NCI-H748 treated with DMSO at 0.1 percent for 48 hours (cell line): Measurements from ENCODE around the gene NKX2-3.

Experiments used
- DNase-seq: peaks from one replicate; lab custom pipeline; 2025; lab: John Stamatoyannopoulos, UW

Gene NKX2-3

DNA sequence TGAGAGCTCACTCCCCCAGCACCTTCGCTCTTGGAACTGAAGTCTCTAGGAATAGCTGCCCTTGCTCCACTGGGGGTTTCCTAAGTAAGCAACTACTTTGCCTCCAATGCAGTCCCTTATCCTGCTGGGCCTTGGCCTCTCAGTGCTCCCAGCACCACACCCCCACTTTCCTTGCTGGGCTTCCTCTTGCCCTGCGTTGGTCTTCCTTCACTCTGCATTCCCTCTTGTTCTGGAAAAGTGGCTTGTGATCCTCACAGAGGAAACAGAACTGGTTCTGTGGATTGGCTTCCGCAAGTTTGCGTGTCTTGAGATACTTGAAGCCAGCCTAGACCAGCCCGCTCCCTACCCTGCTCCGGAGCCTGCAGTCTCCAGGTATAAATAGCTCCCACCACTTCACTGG lies 6.4 kb downstream of the NKX2-3 start:
- DNase-seq = no peak

DNA sequence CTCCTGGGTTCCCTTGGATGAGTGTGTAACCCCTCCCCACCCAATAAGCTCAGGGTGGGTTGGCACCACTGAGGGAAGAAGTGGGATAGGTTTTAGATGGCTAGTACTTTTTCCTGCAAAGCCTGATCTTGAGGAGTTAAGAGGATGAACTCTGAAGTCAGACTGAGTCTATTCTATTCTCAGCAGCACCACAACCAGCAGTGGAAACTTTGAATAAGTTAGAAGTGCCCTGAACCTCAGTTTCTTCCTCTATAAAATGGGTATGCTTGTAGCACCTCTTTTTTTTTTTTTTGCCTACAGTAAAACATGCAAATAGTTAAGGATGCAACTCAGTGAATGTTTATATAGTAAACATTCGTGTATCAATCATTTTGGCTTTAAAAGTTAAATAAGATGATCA lies 7.1 kb downstream of the NKX2-3 start:
- no peak for DNase-seq

DNA sequence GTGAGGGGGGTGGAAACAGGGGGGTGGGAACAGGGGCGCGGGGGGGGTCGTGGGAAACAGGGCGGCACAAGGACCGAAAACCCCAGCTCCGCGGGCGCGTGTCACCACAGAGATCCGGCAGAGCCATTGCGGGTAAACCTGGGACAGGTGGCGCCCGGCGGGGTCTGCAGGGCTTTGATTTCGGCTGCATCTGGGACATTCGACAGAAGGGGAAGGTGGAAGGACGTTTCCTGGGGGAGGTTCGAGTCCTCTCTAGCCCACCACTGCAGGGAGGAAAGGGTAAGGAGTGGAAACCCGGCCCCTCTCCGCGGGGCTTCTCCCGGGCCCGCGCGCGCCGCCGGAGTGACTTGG lies 7.5 kb downstream of the NKX2-3 start:
- DNase-seq = no peak

DNA sequence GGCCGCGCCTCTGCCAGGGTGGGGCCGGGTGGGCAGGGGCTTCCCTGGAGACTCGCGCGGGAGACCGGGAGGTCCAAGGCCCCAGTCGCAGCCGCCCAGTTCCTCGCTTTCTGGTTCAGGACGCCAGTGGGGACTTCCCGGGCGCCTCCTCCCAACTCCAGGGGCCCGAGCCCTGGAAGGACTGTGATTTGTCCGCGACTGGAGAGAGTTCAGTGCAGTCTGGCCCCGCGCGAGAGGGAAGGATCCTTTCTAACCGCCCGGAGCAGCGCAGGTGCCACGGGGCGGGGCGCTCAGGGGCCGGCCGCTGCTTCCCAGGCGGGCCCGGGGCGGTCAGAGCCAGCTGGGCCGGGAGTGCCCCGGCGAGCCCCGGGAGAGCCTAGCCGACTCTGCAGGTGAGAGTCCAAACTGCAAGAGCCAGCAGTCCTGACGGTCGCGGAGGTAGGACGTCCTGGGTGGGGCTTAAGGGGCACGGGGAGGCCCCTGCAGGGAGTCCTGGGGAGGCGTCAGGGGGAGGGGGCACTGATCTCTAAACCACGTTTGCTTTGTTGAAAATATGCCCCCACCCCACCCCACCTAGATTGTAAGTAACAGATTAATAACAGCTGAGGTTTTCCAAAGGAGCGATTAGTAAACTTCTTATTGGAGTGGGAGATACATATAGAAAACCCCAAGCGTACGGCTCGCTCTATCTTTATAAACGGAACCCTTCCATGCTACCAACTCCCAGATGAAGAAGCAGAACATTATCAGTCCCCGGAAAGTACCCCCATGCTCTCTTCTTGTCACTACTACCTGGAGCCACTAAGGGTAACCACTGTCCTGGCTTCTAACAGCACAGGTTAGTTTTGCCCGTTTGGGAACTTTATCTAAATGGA lies 8.2 kb downstream of the NKX2-3 start:
- DNase-seq = no peak

DNA sequence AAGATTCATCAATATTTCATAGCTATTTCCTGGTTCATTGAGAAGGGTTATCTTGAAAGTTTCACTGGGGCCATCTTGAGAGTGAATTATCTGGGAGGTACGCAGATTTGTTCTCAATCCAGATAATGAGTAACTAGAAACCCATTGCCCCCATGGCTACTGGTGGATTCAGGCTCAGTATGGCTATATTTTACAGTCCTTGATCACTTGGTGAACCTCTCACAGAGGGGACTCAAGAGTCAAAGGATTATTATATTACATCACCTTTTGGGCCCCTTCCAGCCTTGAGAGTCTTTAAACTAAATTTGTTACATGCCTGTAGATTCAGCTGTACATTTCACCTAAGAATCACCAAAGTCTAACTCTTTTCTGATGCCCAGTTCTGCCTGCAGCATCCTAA lies 11.6 kb downstream of the NKX2-3 start:
- DNase-seq = no peak

DNA sequence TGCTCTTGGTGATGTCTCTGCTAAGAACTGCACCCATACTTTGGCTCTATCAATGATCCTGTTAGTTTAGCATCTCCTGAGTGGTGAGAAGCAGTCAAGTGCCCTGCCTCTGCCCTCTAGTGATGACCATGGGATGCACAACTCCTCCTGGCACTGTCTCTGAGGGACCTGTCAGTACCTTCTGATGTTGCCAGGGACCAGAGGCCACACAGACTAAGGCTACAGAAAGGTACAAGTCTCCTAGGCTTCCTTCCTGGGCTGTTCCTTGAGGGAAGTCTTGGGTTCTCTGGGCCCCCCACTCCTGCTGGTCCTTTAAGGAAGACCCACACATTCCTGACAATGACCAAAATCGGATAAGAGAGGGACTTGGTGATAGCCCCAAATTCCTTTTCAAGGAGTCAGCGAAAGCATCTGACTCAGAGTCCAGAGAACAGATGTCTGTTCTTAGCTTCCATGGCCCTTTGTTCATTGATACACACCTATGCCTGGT lies 15.3 kb downstream of the NKX2-3 start:
- DNase-seq = no peak

DNA sequence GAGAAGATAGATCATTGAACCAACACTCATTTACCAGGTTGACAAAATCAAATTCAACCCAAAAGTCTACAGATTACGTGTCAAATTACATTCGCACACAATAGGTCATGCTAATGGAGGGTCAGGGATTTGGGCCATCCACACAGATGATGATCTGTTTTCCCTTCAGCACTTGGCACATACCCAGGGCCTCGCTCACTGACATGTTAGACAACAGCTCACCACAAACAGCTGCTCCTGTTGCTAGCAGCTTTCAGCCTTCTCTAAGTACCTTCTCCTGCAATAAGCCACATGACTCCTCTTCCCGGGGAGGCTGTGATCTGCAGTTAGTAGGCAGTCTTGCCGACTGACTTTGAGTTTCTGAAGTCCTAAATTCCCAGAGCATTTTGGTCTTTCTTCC lies 18.4 kb downstream of the NKX2-3 start:
- peak; percentile 81 for DNase-seq

DNA sequence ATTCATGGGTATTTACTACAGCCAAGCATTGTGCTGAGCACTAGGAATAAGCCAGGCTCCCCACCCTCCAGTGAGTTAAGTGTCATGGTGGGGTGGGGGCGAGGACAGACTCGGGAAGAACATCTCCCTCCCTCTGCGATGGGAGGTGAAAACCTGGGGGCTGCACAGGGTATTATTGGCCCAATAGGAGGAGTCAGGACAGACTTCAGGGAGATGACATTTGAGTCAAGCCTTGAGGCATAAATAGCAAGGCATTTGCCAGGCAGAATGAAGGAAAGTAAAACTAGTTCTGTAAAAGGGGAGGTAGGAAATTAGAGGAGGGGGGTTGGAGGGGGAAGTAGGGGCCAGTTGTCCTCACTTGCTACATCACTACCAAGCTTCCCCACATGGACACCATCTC lies 18.9 kb downstream of the NKX2-3 start:
- DNase-seq = no peak

DNA sequence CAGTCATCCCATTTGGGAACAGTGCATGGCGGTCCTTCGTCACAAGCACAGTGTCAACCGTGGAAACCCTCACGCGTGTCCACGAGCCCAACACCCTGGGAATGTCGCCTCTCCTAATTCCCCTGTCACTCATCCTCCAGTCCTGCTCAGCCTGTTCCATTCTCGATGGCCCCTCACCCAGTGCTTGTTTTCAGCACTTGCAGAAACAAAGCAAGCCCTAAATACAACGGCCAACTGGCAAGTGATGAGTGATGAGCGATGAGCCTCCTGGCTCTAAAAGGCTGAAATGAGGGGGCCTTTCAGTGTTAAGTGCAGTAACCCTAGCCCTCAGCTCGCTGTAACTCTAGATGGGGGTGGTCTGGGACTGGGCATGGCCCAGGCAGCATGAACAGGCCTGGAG lies 22.6 kb downstream of the NKX2-3 start:
- DNase-seq = no peak

DNA sequence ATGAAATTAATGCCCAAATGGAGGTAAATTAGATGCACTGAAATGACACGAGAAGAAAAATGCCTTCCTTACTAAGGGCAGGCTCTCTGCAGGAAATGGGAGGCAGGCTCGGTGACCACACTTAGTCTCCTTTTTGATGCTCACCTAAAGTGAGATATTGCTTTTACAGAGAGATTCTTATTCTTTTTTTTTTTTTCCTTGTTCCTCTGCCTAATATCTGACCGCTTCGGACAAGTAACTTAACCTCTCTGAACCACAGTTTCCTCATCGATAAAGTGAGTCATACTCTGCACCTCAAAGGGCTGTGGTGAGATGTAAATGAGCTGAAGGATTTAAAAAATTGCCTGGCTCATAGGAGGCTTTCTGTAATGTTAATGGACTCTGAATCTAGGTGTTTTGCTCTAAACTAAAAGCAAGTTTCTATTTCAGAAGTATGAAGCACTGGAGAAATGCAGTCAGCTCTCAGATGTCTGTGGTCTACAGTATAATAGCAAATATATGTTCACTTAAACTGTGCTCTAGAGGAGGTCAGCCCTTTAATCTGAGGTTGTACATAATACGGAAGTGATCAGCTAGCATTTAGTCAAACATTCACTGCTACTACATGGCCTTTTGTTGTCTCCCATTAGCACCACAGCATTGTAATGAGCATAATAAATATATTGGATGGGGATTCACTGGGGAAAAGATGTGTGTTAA lies 23.2 kb downstream of the NKX2-3 start:
- no peak for DNase-seq

DNA sequence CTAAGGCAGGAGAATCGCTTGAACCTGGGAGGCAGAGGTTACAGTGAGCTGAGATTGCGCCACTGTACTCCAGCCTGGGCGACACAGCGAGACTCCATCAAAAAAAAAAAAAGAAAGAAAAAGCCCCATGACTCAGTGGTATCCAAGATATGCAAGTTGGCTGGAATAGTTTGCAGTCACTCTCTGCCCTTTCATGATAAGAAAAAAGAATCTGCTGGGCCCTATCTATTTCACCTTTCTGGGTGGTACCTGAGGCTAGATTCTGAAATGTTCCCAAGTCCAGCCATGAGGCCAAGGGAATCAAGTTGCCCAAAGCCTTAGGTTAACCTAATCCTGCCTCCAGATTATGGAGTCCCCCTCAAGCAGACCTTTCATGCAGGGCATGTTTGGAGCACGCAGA lies 24.3 kb downstream of the NKX2-3 start:
- no peak for DNase-seq

DNA sequence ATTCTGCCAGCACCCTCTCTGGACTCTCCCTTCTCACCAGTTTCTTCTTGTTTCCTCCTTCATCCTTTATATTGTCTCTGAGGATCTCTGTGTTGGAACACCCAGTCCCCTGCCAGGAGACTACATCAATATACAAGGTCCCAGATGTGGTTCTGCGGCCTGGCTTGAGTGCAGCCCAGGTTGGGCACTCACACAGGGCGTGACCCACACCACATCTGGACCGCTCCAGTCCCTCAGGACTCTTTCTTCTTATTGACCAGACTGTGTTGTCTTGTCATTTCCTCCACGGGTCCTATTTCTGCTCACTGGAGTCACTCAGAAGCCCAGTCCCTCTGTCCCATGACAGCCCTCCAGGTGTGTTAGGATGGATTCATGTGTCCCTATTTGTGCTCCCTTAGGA lies 26.0 kb downstream of the NKX2-3 start:
- no peak for DNase-seq

DNA sequence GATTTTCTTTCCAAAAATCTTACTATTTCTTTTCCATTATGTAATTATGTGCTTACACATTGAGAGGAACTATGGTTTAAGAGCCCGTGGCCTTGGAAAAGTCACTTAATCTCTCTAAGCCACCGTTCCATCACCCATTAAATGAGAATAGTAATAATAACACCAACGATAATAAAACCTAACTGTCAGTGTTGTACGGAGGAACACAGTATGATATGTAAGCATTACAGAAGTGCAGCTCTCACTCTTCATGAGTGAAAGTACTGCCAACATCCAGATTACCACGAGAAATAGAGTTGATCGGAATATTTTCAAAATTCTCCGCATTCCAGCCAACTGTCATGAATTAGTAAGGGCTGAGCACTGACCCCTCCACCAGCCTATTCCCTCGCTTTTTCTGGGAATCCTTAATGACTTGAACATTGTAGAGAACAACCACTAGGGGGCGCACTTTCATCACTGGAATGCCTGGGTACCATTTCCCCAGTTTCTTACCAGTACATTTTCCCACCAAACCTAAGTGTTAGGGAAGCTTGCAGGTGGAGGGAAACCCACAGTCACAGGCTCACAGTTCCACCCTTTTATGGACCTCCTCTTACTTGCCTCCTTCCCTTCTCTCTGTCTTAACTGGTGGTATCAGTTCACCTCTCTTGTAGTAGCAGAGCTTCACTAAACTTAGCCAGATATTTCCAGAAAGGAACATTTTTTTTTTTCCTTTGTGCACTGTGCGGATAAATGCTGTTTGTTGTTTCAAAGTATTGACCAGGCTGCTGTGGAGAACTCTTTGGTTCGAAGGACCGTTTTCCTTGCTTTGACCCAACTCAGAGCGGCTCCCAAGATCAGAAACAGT lies 27.8 kb downstream of the NKX2-3 start:
- DNase-seq = peak; percentile 55

DNA sequence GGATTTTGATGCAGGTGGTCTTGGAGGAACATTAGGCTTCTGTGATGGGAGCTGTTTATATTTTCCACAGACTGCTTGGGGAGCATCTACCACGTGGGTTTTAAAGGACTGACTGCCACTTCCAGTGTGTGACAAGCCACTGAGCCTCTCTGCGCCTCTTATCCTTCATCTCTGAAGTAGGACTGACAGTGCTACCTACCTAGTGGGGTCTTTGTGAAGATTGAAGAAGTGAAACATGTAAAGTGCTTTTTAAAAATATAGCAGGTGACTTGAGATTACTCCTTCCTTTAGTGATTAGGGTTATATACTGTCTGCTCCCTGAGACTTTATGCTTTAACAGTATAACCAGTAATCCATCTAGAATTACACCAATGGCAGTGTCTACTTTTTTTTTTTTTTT lies 29.9 kb downstream of the NKX2-3 start:
- no peak for DNase-seq

DNA sequence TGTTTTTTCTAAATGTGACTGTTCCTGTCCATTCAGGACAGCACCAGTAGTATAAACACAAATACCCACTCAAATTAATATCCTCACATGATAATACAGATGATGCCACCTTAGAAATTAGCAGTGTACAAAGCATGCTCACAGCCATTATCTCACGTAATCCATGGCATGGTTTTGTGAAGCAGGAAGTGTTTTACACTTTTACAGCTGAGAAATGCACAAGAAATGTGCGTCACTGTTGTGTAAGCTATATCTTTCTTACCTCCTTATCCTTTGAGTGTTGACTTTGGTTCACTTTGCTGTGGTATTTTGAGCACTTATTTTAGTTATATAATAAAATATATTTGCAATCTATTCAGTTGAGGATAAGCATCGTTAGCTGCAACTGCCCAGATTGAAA lies 31.6 kb downstream of the NKX2-3 start:
- no peak for DNase-seq

DNA sequence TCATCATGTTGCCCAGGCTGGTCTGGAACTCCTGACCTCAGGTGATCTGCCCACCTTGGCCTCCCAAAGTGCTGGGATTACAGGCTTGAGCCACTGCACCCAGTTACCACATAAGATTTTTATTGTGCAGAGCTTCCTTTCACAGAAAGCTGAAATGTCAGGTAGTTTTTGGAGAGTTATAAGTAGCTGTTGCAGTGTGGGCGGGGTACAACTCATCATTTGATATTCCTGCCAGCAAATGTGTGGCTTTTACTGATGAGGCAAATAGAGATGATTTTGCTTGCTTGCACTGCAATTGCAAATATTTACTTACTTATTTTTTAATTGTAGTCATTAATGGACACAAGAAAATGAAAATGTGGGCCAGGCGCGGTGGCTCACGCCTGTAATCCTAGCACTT lies 32.4 kb downstream of the NKX2-3 start:
- DNase-seq = no peak

DNA sequence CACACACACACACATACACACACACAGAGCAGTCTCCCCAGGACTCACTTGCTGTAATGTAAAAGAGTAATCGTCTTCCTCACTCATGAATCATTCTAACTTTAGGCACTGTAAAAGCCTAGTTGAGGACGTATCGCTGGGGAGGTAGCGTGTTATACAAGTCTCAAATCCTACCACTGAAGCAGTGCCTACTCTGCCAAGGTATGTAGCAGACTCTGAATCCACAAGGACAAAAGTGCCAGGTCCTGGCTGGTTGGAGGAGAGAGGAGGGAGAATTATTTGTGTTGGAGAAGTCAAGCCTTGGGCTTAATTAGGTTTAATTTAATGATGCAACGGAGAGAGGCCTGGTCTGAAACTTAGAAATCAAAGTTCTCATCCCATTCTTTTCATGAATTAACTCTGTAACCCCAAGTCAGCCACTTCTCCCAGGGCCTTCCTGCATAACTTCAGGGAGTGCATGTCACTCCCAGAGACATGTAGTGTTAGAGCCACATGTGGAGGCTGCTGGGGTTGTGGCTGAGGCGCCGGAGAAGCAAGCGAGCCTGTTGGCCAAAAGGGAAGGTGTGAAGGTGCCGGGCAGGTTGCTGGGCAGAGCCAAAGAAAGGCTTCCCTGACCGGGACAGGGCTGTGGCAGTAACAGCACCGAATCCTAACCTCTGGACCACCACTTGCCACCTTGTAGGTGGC lies 36.7 kb downstream of the NKX2-3 start:
- DNase-seq = no peak

DNA sequence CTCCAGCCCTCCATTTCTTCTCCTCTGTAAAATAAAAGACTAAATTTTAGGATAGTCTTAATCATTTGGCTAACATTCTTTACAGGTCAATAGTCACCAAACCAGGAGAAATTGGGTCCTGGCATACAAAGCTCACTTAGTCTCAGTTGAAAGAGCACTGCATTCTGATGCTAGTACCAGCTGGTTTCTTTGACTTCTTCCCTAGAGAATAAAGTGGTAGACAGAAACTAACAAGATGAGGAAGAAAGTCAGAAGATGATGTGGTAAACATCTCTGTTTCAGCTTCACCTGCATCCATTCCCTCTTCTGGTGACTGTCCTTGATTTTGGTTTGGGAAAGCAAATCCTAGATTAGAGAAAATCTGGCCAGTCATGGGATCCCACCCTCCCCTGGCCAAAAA lies 37.2 kb downstream of the NKX2-3 start:
- no peak for DNase-seq

DNA sequence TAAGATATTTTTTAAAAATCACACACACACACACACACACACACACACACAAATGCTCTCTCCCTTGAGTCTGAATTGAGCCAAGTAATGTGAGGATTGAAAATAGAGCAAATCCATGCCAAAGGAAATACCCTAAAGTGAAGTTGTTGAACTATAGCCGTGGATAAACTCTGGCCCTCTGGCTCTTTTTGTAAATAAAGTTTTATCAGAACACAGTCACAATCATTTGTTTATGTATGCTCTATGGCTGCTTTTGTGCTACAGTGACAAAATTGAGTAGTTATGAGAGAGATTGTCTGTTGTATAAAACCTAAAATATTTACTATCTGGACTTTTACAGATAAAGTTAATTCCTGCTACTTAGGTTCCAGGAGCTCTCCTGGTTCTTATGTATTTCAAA lies 39.1 kb downstream of the NKX2-3 start:
- no peak for DNase-seq

DNA sequence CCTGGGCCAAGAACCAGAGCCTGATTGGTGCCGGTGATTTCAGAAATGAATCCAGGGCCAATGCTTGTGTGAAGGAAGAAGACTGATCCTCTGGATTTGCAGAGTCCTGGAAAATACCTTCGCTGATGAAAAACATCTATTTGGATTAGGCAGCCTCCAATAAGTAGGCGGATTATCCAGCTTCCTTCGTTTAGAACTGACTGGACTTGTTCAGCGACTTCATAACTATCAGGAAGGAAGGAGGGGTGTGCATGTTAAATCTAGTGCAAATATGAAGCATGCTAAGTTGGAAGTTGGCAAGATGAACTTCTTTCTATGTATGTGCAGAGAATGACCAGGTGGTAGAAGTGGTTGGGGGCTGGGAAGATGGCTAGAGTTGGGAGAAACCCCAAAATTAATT lies 41.0 kb downstream of the NKX2-3 start:
- no peak for DNase-seq

DNA sequence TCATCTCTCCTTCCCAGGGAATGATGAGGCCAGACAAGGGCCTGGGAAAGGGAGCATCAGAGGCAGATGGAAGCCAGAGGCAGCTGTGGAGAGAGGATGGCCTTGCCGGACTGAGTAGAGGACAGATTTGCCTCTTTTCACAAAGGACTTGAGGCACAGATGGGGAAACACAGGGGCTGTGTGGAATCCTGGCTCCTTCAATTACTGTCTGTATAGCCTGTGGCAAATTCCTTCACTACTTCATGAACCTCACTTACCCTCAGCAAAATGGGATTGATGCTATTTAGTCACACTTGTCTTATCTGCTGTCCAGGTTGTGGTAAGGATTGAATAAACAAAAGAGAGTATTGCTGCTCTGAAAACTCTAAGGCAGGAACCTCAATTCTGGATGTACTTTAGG lies 47.2 kb downstream of the NKX2-3 start:
- no peak for DNase-seq

DNA sequence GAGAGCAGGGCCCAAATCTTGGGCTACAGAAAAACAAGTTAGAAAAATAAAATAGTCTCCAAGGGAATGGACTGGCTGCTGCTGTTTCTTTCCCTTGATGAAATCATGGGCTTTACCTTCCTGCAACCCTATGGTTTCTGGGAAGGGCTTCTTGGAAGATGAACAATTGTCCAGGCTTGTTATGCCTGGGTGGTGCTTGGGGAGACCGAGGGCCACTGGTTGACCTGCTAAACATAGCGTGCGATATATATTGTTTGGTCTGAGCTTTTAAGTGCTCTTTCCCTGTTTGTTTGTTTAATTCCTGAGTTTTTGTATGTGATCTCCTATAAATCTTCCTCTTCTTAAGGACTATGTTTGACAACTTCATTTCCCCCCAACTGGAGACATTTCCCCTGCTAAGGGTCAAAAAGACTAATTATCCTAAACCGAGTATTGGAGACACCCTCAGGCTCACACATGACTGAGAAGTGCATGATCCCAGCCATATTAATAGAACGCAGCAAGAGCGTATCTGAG lies 49.6 kb downstream of the NKX2-3 start:
- no peak for DNase-seq
